OCI-M2 (cell line): ENCODE measurements around the gene LTBP1.
"Not testable (repeated sequence)": the region's sequence is repeated elsewhere in the genome, so short reads cannot be mapped to it uniquely, and the experiment has no call there.

Source experiments
- DNase-seq: peaks from one replicate; lab custom pipeline; 2025; ENCODE audit not compliant: unreplicated experiment; lab: John Stamatoyannopoulos, UW

The LTBP1 gene

GRCh38 chr2:33033606-33034081, 86.9 kb downstream of the LTBP1 start:
- no peak for DNase-seq

- no peak for DNase-seq
Measured at GRCh38 chr2:33034784-33035183, 88.0 kb downstream of the LTBP1 start.

- DNase-seq: no peak
Measured at GRCh38 chr2:33038230-33038629, 91.5 kb downstream of the LTBP1 start.

- no peak for DNase-seq
Measured at GRCh38 chr2:33038799-33039198, 92.0 kb downstream of the LTBP1 start.

- DNase-seq: no peak
Measured at GRCh38 chr2:33040541-33040940, 93.8 kb downstream of the LTBP1 start.

- no peak for DNase-seq
Measured at GRCh38 chr2:33042265-33042664, 95.5 kb downstream of the LTBP1 start.

GRCh38 chr2:33042819-33043218, 96.1 kb downstream of the LTBP1 start:
- DNase-seq: no peak

- no peak for DNase-seq
Measured at GRCh38 chr2:33047939-33048338, 101.2 kb downstream of the LTBP1 start.

- no peak for DNase-seq
Measured at GRCh38 chr2:33051586-33052360, 105.0 kb downstream of the LTBP1 start.

GRCh38 chr2:33052361-33052735, 105.6 kb downstream of the LTBP1 start:
- no peak for DNase-seq

GRCh38 chr2:33052795-33053194, 106.0 kb downstream of the LTBP1 start:
- DNase-seq: not testable (repeated sequence)

GRCh38 chr2:33056170-33056569, 109.4 kb downstream of the LTBP1 start:
- no peak for DNase-seq

GRCh38 chr2:33057307-33058028, 110.7 kb downstream of the LTBP1 start:
- DNase-seq: not testable (repeated sequence)

GRCh38 chr2:33058716-33059470, 112.1 kb downstream of the LTBP1 start:
- DNase-seq: no peak

- no peak for DNase-seq
Measured at GRCh38 chr2:33059471-33060156, 112.9 kb downstream of the LTBP1 start.

- no peak for DNase-seq
Measured at GRCh38 chr2:33060405-33060804, 113.7 kb downstream of the LTBP1 start.

GRCh38 chr2:33062665-33063250, 116.0 kb downstream of the LTBP1 start:
- no peak for DNase-seq

- no peak for DNase-seq
Measured at GRCh38 chr2:33064349-33064801, 117.6 kb downstream of the LTBP1 start.

- no peak for DNase-seq
Measured at GRCh38 chr2:33067598-33067997, 120.8 kb downstream of the LTBP1 start.

- DNase-seq: no peak
Measured at GRCh38 chr2:33068261-33068660, 121.5 kb downstream of the LTBP1 start.
